HPDE6-E6E7 (cell line): ENCODE data around the gene C10orf62.

Experiments
- DNase-seq: peaks from one replicate; pipeline ENCODE4 v3.0.0; 2011; ENCODE audit warnings: missing footprints; ENCODE audit errors: extremely low spot score

C10orf62 gene

GRCh38 chr10:97584798-97585438 lies 4.6 kb upstream of the C10orf62 start:
- DNase-seq = no peak

GRCh38 chr10:97585439-97585811 lies 4.1 kb upstream of the C10orf62 start:
- no peak for DNase-seq

- DNase-seq = no peak
Measured at GRCh38 chr10:97587183-97587582, 2.3 kb upstream of the C10orf62 start.

GRCh38 chr10:97590082-97590747 lies 694 bp downstream of the C10orf62 start:
- no peak for DNase-seq

GRCh38 chr10:97590748-97591495 lies 1.4 kb downstream of the C10orf62 start:
- no peak for DNase-seq

- no peak for DNase-seq
Measured at GRCh38 chr10:97593421-97593820, 3.9 kb downstream of the C10orf62 start.

GRCh38 chr10:97596101-97597082 lies 6.9 kb downstream of the C10orf62 start:
- DNase-seq = peak; percentile 86

- DNase-seq = no peak
Measured at GRCh38 chr10:97597778-97598177, 8.3 kb downstream of the C10orf62 start.

GRCh38 chr10:97598407-97599271 lies 9.1 kb downstream of the C10orf62 start:
- no peak for DNase-seq

- no peak for DNase-seq
Measured at GRCh38 chr10:97599272-97599619, 9.7 kb downstream of the C10orf62 start.

GRCh38 chr10:97600616-97601015 lies 11.1 kb downstream of the C10orf62 start:
- no peak for DNase-seq

GRCh38 chr10:97601268-97602215 lies 12.0 kb downstream of the C10orf62 start:
- DNase-seq = no peak

- DNase-seq = no peak
Measured at GRCh38 chr10:97607095-97607636, 17.6 kb downstream of the C10orf62 start.

GRCh38 chr10:97608991-97609561 lies 19.6 kb downstream of the C10orf62 start:
- DNase-seq = no peak

- no peak for DNase-seq
Measured at GRCh38 chr10:97611473-97611872, 22.0 kb downstream of the C10orf62 start.

GRCh38 chr10:97612386-97612785 lies 22.9 kb downstream of the C10orf62 start:
- DNase-seq = peak; percentile 69

- DNase-seq = no peak
Measured at GRCh38 chr10:97618285-97618684, 28.8 kb downstream of the C10orf62 start.

GRCh38 chr10:97618733-97619132 lies 29.2 kb downstream of the C10orf62 start:
- no peak for DNase-seq

GRCh38 chr10:97623277-97623676 lies 33.8 kb downstream of the C10orf62 start:
- DNase-seq = no peak
